ENCODE measurements around the gene TMPRSS6.

DNA sequence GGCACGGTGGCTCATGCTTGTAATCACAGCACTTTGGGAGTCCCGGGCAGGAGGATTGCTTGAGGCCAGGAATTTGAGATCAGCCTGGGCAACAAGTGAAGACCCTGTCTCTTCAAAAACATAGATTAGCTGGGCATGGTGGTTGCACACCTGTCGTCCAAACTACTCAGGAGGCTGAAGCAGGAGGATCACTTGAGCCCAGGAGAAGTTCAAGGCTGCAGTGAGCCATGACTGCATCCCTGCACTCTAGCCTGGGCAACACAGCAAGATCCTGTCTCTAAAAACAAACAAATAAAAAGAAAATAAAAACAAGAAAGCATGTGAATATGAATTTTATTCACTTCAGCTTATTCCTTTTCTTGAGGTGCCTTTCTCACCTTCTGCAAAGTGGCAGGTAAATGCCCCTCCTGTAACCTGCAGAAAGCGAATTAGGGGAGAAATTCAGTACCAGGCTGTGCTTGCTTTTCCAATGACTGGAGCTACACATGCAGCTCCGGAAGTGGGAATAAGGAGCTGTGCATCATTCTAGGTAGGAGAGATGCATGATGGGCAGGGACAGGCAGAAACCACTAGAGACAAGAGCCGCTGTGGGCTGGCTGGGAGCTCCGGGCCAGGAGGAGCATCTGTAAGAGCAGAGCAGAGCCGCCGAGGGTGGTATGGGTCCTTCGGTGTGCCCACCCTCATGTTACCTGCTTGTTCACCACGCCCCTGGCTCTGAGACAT is 72.7 kb downstream of the TMPRSS6 start:
- TF ChIP-seq, protein P1, sequence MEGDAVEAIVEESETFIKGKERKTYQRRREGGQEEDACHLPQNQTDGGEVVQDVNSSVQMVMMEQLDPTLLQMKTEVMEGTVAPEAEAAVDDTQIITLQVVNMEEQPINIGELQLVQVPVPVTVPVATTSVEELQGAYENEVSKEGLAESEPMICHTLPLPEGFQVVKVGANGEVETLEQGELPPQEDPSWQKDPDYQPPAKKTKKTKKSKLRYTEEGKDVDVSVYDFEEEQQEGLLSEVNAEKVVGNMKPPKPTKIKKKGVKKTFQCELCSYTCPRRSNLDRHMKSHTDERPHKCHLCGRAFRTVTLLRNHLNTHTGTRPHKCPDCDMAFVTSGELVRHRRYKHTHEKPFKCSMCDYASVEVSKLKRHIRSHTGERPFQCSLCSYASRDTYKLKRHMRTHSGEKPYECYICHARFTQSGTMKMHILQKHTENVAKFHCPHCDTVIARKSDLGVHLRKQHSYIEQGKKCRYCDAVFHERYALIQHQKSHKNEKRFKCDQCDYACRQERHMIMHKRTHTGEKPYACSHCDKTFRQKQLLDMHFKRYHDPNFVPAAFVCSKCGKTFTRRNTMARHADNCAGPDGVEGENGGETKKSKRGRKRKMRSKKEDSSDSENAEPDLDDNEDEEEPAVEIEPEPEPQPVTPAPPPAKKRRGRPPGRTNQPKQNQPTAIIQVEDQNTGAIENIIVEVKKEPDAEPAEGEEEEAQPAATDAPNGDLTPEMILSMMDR (IDR thresholded peaks at IDR 0.05 in 4 of 5, conservative IDR thresholded peaks at IDR 0.05 in 1 of 5), result no peak
- no peak for TF ChIP-seq POLR2A (IDR thresholded peaks at IDR 0.05)
